GM10266 (cell line): ENCODE results near the gene KRT27.
"Not testable (repeated sequence)": the region's sequence is repeated elsewhere in the genome, so short reads cannot be mapped to it uniquely, and the experiment has no call there.

Experiments used
- DNase-seq: peaks from one replicate; pipeline ENCODE4 v3.0.0; 2012; ENCODE audit errors: extremely low spot score
- CTCF ChIP-seq: IDR thresholded peaks from 2 replicates; pipeline ENCODE4 v1.5.1; 2012; ENCODE audit warnings: mild to moderate bottlenecking, low read depth; ENCODE audit not compliant: control insufficient read depth, insufficient read depth; ENCODE audit errors: missing control alignments

KRT27 gene

GRCh38 chr17:40755231-40755630 is 27.1 kb downstream of the KRT27 start, which contains the start of gene KRT25:
KRT25 (minus strand) TSS chr17:40755331; CDS start chr17:40755271, 60 bp downstream.
- TF ChIP-seq CTCF: no peak

GRCh38 chr17:40753804-40754203 is 28.5 kb downstream of the KRT27 start:
- TF ChIP-seq CTCF: no peak
- no peak for DNase-seq

More at GRCh38 chr17:40755231-40755630, 27.1 kb downstream of the KRT27 start, which contains the start of gene KRT25:
- no peak for DNase-seq

DNA sequence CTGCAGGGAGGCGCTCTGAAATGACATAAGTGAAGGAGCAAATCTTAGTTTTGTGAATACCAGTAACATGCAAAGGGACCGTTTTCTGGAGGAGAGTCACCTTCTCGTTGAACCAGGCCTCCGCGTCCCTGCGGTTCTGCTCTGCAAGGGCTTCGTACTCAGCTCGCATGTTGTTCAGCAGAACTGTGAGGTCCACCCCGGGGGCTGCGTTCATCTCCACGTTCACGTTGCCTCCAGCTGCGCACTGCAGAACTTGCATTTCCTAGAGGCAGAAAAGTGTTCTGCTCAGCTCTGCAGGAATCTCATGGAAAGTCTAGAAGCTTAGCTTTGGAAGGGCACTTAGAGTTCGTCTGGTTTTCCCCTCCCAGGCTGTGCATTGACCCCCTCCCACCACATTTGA is 31.3 kb downstream of the KRT27 start:
- DNase-seq: no peak
- no peak for TF ChIP-seq CTCF

GRCh38 chr17:40750391-40750790 is 32.0 kb downstream of the KRT27 start:
- DNase-seq: no peak
- TF ChIP-seq CTCF: no peak

DNA sequence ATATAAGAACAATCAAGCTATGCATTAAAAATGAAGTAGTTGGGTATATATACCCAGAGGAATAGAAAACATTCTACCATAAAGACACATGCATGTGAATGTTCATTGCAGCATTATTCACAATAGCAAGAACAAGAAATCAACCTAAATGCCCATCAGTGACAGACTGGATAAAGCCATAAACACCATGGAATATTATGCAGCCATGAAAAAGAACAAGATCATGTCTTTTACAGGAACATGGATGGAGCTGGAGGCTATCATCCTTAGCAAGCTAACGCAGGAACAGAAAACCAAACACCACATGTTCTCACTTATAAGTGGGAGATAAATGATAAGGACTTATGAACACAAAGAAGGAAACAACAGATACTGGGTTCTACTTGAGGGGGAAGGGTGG is 33.7 kb downstream of the KRT27 start:
- DNase-seq: not testable (repeated sequence)

DNA sequence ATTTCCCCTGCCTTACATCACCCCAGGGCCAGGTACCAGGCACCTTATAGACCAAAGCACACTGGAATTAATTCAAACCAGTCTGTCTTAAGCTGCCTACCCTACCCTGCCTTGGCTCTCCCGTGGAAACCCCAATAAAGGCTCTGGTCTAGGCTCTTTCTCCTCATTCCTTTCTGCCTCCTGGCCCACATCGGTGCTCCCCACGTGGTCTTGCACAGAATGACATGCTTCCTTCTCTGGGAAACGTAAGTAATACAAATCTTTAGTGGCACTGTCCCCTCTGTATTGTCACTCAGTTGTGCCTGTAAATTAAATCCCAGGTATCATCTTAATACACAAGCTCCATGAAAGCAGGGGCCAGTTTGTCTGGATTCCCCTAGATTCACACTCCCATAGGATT is 43.8 kb downstream of the KRT27 start:
- TF ChIP-seq CTCF: no peak
- no peak for DNase-seq

DNA sequence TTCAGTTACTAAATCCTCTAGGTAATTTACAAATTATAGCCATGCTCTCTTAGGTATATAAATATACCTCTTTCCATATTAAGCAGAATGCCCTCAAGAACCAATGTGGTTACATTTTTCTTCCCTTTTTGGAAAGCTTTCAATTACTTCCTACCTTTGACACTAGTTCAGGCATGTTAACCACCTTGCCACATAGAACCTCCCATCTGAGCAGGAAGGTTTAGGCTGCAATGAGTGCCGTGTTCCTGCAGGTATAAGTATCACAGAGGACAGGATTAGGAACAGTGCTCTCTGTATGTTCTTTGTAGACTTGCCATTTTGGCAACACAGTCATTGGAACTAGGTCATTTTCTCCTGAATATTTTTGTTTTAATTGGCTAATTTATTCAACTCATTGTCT is 47.3 kb downstream of the KRT27 start:
- no peak for DNase-seq
- no peak for TF ChIP-seq CTCF

GRCh38 chr17:40734018-40734417 is 48.3 kb downstream of the KRT27 start:
- no peak for TF ChIP-seq CTCF
- DNase-seq: no peak
